Cardiac fibroblast (primary cell): ENCODE results near the gene BCL2.

Experiments used
- DNase-seq, 2 donors: peaks; one replicate each; pipeline versions ENCODE4 v3.0.0 to v3.0.0-alpha.2; 2010; ENCODE audit warnings: low read depth in 2 of 2
- H3K4me3 ChIP-seq, 2 donors: replicated peaks in 1 of 2; 1 replicate in 1 of 2; 2 replicates in 1 of 2; pipeline ENCODE4 v1.5.1; 2011; ENCODE audit warnings: low read depth in 2 of 2, low read length in 2 of 2, mild to moderate bottlenecking in 2 of 2, moderate library complexity in 1 of 2
- TF ChIP-seq, protein P1 (sequence below): IDR thresholded peaks from one replicate; pipeline ENCODE4 v1.5.1; 2011; ENCODE audit warnings: low read depth, mild to moderate bottlenecking, low read length, inconsistent platforms

The BCL2 gene

GRCh38 chr18:63089041-63089440 is 230.5 kb downstream of the BCL2 start:
- TF ChIP-seq, protein P1, sequence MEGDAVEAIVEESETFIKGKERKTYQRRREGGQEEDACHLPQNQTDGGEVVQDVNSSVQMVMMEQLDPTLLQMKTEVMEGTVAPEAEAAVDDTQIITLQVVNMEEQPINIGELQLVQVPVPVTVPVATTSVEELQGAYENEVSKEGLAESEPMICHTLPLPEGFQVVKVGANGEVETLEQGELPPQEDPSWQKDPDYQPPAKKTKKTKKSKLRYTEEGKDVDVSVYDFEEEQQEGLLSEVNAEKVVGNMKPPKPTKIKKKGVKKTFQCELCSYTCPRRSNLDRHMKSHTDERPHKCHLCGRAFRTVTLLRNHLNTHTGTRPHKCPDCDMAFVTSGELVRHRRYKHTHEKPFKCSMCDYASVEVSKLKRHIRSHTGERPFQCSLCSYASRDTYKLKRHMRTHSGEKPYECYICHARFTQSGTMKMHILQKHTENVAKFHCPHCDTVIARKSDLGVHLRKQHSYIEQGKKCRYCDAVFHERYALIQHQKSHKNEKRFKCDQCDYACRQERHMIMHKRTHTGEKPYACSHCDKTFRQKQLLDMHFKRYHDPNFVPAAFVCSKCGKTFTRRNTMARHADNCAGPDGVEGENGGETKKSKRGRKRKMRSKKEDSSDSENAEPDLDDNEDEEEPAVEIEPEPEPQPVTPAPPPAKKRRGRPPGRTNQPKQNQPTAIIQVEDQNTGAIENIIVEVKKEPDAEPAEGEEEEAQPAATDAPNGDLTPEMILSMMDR = no peak
- H3K4me3 ChIP-seq = no peak overlapping the region
- no peak for DNase-seq

DNA sequence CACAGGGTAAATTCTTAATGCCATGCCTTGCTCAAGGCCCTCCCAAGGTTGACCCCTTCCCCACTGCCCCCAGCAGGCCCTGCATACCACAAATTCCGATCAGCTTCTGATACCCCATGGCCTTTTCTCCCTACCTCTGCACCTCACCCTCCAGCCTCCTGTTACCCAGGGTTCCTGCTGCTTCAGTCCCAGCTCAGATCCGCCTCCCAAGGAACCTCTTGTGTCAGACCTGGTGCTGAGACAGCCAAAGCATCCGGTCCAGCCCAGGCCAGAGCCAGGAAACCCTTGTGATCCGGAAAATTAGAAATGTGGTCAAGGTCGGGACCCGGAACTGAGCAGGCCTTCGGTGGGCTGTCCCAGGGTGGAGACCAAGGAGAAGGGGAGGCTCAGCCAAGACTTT is 231.3 kb downstream of the BCL2 start:
- TF ChIP-seq, protein P1 = no peak
- no peak for DNase-seq
- H3K4me3 ChIP-seq = no peak overlapping the region

DNA sequence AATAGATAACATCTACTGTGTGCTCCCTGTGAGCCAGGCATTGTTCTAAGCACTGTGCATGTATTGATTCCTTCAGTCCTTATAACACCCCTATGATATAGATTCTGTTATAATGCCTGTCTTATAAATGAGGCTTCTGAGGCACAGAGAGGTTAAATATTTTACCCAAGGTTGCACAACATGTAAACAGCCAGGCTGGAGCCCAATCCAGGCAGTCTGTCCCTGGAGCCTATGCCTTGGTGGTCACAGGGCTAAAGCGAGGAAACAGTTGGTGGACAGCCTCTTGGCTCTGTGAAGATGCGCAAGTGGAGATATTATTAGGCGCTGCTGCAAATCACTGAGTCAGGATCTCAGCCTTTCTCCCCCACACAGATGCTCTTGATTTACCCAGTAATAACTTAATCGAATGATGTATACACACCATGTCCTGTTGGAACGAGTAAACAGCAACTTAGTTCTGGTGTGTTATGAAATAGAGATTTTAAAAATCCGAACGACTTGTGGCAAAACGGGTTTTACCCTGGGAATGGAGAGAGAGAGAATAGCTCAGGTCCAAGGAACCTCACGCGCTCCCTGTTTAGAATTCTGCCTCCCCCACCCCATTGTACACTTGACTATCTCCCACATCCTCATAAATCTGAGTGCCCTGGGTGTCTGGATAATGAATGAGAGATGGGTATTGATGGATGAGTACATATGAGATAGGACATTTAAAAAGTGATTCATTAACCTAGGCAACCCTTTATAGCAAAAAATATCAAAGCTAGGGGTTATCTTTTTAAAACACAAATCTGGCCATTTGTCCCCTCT is 231.9 kb downstream of the BCL2 start:
- no peak overlapping the region for H3K4me3 ChIP-seq
- TF ChIP-seq, protein P1 = no peak
- no peak for DNase-seq

DNA sequence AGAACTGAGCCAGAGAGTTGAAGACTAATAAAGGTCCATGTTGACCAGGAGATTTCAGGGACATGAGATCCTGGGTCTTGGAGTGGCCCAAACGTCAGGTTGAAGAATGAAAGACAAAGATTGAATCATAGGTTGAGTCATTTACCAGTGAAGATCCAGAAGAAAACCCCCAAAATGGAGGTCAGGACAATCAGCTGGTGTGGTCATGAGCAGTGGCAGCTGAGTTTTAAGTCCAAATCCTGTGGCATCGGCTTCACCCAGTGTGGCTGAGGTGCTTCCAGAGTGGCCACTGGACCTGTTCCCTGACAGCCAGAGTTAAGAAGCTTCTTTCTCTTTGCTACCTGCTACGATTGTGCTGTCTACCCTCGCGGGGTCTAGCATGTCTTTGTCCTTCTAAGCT is 234.0 kb downstream of the BCL2 start:
- no peak for DNase-seq

GRCh38 chr18:63084219-63084618 is 235.3 kb downstream of the BCL2 start:
- no peak overlapping the region for H3K4me3 ChIP-seq
- TF ChIP-seq, protein P1 = no peak
- no peak for DNase-seq

More for the DNA sequence above, 234.0 kb downstream of the BCL2 start:
- TF ChIP-seq, protein P1 = no peak
- no peak overlapping the region for H3K4me3 ChIP-seq

- peak; percentile 12 to 15 for DNase-seq
- H3K4me3 ChIP-seq = no peak overlapping the region
- TF ChIP-seq, protein P1 = no peak
These were observed 236.0 kb downstream of the BCL2 start for GRCh38 chr18:63083555-63083954.
